HFF-Myc (cell line): ENCODE results near the gene SPOCD1.

Source experiments
- DNase-seq: peaks from one replicate; pipeline ENCODE4 v3.0.0-alpha.2; 2011; ENCODE audit warnings: low read depth; ENCODE audit errors: extremely low read depth
- H3K4me3 ChIP-seq: replicated peaks from 2 replicates; pipeline ENCODE4 v1.5.1; 2011; ENCODE audit warnings: low read depth, mild to moderate bottlenecking, control low read depth, low read length
- TF ChIP-seq, protein P1 (sequence below): IDR thresholded peaks from 2 replicates; pipeline ENCODE4 v1.5.1; 2012; ENCODE audit warnings: mild to moderate bottlenecking, low read depth, low read length, control low read depth; ENCODE audit errors: missing control alignments

SPOCD1 gene

DNA sequence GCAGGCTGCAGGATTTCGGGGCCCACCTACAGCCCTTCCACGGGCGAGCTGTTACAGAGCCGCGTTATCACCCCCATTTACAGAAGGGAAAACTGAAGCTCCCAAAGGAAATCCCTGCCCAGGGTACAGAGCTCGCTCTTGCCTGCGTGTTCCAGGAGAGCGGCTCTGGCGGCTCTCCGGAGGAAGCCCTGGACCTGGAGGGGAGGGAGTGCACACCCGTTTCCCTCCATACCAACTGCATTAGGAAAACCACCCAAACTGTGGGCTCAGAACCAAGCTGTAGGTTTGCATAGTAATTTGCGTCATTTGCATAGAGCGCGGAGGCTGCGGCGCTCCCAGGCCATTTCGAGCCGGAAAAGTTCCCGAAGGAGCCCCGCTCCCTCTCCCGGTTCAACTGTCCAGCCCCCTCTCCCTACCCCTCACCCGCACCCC is 27.0 kb downstream of the SPOCD1 start:
- peak; percentile 30 for DNase-seq
- H3K4me3 ChIP-seq: peak overlapping the region; percentile 56
- TF ChIP-seq, protein P1, sequence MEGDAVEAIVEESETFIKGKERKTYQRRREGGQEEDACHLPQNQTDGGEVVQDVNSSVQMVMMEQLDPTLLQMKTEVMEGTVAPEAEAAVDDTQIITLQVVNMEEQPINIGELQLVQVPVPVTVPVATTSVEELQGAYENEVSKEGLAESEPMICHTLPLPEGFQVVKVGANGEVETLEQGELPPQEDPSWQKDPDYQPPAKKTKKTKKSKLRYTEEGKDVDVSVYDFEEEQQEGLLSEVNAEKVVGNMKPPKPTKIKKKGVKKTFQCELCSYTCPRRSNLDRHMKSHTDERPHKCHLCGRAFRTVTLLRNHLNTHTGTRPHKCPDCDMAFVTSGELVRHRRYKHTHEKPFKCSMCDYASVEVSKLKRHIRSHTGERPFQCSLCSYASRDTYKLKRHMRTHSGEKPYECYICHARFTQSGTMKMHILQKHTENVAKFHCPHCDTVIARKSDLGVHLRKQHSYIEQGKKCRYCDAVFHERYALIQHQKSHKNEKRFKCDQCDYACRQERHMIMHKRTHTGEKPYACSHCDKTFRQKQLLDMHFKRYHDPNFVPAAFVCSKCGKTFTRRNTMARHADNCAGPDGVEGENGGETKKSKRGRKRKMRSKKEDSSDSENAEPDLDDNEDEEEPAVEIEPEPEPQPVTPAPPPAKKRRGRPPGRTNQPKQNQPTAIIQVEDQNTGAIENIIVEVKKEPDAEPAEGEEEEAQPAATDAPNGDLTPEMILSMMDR: no peak

DNA sequence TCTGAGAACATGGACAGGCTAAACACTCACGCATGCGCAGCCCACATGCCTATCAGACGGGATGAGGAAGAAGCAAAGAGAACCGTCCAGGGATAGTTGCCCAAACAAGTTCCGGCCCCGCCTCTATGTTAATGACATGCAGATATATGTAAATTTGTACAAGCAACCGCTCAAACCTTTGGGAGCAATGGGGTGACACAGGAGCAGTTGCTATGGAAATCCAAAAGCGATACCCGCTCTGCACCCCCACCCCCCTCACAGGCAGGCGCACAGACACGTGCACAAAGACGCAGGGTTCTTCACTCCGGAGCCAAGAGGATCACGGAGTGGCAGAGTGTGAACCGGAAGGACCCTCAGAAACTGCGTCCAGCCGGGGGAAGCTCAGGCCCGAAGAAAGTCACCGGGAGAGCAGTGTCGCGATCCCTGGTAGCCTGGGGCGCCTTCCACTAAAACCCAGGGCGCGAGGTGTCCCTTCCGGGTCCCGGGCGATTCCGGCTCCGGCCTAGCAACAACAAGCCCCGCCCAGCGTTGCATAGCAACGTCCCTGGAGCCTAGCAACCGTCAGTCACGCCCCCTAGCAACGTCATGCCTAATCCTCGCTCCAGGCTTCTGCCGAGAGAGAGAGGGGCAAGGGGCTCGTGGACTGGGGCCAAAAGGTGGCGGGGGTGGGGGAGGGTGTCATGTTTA is 27.5 kb downstream of the SPOCD1 start:
- peak; percentile 79 for DNase-seq
- TF ChIP-seq, protein P1: no peak
- peak overlapping the region; percentile 56 for H3K4me3 ChIP-seq

DNA sequence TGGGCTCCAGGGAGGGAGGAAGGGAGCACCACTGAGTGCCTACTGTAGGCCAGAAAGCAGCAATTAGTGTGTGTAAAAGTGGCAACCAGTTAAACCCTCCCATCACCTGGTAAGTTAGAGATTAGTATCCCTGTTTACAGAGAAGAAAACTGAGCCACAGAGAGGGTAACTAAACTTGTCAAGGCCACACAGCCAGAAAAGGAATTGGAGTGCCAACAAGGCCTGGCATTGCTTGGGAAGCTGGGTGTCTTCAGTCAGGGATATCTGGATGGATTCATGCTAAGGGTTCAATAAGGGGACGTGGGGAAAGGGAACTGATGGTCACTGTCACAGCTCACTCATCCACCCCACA is 28.1 kb downstream of the SPOCD1 start:
- peak overlapping the region; percentile 56 for H3K4me3 ChIP-seq
- TF ChIP-seq, protein P1: no peak
- DNase-seq: no peak

DNA sequence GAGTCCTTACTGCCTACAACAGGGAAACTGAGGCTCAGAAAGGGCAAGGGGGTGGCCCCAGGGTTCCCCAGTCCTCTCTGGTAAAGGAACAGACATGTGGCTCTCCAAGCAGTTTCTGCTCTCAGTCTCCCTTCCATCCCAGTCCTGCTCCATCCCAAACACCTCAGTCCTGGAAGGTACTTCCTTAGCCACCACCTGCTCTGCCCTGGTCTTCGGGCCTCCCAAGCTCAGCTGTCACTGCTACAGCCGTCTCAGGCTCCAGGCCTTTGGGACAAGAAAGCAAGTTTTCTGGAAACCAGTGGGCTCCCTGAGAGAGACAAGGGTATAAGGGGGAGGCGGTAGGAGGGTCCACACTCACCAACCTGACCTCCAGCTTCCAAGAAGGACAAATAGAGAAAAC is 28.6 kb downstream of the SPOCD1 start:
- TF ChIP-seq, protein P1: no peak
- DNase-seq: no peak

DNA sequence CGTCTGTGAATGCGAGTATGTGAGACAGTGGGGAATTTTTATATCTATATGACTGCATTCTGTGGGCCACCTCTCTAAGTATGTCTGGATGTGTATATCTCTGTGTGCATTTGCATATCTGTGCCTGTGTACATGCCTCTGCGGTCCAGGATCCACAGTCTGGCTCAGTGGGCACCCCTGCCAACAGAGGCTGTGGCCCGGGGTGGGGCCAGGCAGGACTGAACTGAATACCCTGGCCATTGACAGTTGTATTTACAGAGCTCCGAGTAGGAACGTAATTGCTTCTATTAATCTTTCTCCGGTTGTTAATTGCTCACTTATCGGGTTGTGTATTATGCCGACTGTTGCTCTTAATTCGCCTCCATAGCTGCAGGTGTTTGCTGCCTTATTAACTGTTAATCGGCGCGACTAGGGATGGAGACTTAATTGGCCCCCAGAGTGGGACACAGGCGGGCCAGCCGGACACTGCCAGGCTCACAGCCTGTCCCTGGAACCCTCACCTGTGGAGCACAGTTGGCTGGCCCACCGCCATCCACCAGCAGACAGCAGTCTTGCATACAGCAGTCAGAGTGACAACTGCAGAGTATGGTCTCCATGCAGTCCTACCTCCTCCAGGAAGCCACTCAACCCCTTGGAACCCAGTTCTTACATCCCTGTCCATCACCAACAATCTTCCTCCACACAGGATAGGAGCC is 29.3 kb downstream of the SPOCD1 start:
- TF ChIP-seq, protein P1: no peak
- H3K4me3 ChIP-seq: no peak overlapping the region
- DNase-seq: no peak

More for the DNA sequence above, 28.6 kb downstream of the SPOCD1 start:
- no peak overlapping the region for H3K4me3 ChIP-seq

DNA sequence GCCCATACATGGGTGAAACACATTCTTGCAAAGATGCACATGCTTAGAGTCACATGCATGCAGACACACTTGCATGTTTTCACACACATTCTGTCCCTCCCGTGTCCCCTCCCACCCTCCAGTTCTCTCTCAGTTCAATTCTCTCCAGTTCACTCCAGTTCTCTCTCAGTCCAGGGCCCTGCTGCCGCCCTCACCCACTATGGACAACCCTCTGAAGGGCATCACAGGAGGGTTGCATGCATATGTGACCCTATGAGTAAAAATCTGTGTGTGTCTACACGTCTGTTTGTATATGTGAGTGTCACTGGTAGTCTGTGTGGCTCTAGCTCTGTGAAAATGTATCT is 29.9 kb downstream of the SPOCD1 start:
- H3K4me3 ChIP-seq: no peak overlapping the region
- no peak for DNase-seq
- TF ChIP-seq, protein P1: no peak
